DOHH2 (cell line): Measurements from ENCODE around the gene EFNA5.

Source experiments
- CTCF ChIP-seq: fragments of 200-600 bp; sonication (generic); IDR thresholded peaks from one replicate; pipeline ENCODE4 v1.5.1; 2014; ENCODE audit warnings: antibody characterized with exemption, mild to moderate bottlenecking, low read depth, low read length; ENCODE audit not compliant: poor library complexity, severe bottlenecking
- EZH2phosphoT487 ChIP-seq: fragments of 200-600 bp; sonication (generic); IDR thresholded peaks from 2 replicates; pipeline ENCODE4 v1.6.1; 2017; ENCODE audit warnings: borderline replicate concordance, mild to moderate bottlenecking, antibody characterized with exemption, low read length, moderate library complexity, mixed read lengths

GRCh38 chr5:107463731-107464130, 207.0 kb downstream of the EFNA5 start:
- TF ChIP-seq CTCF = no peak
- TF ChIP-seq EZH2phosphoT487 = no peak
